GM18498 (cell line): ENCODE results near the gene MMP15.

Source experiments
- ATAC-seq: cut with Tn5 transposase; IDR thresholded peaks from one replicate; pipeline ENCODE4 v1.9.1; 2021; ENCODE audit warnings: mild to moderate bottlenecking, moderate library complexity; ENCODE audit not compliant: unreplicated experiment

The MMP15 gene

DNA sequence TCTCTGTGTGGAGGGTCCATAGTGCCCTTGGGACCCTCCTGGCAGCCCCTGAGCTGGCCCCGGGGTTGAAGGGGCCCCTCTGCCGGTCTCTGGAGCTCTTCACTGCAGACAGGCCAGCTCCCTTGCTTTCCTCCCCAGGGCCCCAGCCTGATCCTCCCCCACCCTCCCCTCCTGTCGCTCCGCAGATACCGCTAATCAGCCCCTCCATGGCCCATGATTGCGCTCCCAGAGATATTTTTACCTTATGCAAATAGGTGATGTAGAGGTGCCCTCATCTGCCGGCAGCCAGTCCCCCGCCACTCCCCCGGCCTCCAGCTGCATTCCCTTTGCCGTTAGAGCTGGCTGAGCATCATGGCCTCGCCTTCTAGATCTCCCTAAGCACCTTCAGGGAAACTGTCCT, 9.2 kb downstream of the MMP15 start:
- no peak for ATAC-seq

DNA sequence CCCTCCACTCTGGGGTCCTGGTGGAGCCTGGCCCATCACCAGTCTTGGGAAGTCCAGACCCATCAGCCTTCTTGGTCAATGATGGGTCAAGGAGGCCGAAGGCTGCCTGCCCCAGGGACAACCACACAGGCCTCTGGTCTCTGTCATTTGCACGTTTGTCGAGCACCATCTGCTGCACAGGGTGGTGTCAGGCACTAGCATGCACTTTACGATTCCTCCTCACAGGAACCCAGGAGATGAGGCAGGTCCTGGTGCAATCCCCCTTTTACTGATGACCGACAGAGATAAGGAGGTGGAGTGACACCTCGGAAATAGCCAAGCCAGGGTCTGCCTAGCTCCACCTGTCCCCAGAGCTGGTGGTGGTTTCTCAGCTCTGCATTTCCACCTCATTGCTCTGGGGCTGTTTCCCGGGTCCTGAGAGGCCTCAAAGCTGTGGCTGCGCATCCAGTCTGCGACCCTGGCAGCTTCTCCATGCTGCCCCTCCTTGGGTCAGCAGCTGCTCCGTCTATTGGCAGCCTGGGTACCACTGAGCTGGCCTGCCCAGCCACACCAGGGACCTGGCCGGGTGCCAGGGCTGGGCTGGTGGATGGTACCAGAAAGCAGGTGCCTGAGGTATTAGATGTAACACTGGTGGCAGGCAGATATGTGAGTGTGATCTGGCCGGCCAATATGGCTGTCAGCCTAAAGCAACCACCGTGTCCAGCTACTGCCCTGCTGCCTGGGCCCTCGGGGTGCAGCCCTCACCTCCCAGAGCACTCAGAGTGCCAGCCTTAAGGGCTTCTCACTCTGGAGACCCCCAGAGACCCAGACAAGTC, 10.0 kb downstream of the MMP15 start:
- no peak for ATAC-seq

DNA sequence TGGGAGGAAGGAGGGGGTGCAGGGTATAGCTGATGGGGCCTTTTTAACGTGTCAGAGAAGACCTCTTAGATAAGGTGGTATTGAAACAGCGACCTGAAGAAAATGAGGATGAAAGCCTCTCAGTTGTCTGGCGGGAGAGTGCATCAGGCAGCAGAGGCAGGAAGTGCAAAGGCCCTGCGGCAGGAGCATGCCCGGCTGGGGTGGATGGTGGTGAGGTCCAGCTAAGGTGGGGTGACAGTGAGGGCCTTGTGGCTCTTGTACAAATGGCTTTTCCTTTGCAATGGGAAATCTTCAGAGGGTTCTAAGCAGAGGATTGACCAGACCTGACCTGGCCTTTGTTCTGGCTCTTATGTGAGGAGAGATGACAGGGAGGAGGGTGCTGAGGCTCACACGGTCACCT, 11.4 kb downstream of the MMP15 start:
- no peak for ATAC-seq

DNA sequence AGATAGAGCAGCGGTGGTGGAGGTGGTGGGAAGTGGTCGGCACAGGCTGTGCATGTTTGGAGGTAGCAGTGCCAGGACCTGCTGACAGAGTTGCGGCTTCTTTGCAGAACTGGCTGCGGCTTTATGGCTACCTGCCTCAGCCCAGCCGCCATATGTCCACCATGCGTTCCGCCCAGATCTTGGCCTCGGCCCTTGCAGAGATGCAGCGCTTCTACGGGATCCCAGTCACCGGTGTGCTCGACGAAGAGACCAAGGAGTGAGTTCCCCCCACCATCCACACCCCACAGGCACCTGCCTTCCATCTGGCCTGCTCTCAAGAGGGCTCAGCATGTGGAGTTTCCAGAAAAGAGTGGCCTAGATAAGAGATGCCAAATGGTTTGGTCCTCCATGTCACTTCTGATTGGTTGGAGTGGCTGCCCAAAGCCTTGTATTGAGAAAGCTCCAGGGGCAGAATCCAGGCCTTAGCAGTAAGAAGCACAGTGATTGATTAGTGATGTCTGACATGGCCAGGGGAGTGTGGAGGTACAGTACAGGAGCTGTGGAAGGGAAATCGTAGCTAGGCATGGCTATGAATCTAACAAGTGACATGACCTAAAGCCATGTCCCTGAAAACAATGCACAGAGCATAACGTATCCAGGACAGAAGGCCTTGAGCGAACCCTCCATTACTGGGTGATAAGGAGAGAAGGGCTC, 12.0 kb downstream of the MMP15 start:
- ATAC-seq, result no peak

DNA sequence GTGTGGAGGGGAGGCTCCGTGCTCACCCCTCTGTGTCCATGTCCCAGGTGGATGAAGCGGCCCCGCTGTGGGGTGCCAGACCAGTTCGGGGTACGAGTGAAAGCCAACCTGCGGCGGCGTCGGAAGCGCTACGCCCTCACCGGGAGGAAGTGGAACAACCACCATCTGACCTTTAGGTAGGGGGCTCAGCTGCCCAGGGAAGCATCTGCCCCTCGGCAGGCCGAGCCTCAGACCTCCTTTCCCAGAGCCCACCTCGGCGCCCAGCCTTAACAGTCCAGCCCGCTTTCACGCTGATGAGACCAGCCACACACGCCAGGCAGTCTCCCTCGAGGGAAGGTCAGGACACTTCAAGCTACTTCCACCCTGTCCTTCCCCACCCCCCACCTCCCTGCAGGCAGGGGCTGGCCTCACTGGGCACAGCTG, 12.7 kb downstream of the MMP15 start:
- no peak for ATAC-seq

DNA sequence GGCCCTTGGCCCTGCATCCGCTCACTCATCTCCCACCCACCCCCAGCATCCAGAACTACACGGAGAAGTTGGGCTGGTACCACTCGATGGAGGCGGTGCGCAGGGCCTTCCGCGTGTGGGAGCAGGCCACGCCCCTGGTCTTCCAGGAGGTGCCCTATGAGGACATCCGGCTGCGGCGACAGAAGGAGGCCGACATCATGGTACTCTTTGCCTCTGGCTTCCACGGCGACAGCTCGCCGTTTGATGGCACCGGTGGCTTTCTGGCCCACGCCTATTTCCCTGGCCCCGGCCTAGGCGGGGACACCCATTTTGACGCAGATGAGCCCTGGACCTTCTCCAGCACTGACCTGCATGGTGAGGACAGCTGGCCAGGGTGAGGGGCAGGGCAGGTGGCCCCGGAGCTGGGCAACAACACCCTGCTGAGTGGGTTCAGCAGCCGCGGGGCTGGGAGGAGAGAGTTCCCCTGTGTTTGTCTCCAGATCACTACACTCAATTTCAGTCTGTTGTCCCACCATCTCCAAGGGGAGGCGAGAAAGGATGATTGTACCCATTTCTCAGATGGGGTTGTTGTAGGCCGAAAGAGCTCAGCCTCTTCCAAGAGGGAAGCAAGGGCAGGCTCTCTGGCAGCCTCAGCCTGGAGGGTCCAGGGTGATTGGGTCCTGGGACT, 14.4 kb downstream of the MMP15 start:
- no peak for ATAC-seq

DNA sequence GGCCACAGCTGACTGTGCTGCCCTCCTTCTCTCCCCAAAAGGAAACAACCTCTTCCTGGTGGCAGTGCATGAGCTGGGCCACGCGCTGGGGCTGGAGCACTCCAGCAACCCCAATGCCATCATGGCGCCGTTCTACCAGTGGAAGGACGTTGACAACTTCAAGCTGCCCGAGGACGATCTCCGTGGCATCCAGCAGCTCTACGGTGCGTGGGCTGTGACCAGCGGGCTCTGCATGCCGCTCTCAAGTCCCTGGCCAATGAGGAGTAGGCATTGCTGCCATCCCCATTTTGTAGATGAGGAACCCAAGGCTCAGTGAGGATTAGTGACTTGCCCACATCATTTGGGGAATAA, 14.9 kb downstream of the MMP15 start:
- no peak for ATAC-seq

DNA sequence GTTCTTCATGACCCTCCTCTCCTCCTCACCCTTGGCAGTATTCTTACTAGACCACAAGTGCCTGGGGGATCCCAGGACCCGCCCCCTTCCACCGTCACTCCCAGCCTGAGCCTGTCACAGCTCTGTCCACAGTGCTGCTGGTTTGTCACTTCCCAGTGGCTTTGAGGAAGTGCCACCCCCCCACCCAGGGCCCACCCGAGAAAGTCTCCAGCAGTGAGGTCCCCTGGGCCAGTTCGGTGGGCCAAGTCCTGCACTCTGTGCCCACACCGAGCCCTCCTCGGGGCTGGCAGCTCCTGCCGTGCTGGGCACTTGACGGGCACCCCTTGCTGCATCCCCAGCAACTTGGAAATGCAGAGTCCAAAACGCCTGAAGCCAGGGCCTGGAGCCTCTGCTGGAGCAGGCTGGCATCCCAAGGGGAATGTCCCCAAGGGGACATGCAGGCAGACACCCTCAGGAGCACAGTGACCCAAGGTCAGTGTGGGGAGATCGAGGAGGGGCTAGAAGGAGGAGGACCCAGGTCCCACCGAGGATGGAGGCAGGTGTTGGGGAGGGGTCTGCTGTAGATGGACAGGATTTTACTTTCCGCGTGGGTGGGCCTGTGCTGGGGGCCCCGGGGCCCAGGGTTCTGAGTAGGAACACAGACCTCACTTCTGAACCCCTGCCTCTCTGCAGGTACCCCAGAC, 15.5 kb downstream of the MMP15 start:
- ATAC-seq, result no peak

DNA sequence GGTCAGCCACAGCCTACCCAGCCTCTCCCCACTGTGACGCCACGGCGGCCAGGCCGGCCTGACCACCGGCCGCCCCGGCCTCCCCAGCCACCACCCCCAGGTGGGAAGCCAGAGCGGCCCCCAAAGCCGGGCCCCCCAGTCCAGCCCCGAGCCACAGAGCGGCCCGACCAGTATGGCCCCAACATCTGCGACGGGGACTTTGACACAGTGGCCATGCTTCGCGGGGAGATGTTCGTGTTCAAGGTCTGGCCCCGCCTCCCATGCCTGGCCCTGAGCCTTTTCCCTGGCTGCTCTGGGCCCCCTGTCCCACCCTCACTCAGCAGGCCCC, 16.0 kb downstream of the MMP15 start:
- ATAC-seq, result no peak

DNA sequence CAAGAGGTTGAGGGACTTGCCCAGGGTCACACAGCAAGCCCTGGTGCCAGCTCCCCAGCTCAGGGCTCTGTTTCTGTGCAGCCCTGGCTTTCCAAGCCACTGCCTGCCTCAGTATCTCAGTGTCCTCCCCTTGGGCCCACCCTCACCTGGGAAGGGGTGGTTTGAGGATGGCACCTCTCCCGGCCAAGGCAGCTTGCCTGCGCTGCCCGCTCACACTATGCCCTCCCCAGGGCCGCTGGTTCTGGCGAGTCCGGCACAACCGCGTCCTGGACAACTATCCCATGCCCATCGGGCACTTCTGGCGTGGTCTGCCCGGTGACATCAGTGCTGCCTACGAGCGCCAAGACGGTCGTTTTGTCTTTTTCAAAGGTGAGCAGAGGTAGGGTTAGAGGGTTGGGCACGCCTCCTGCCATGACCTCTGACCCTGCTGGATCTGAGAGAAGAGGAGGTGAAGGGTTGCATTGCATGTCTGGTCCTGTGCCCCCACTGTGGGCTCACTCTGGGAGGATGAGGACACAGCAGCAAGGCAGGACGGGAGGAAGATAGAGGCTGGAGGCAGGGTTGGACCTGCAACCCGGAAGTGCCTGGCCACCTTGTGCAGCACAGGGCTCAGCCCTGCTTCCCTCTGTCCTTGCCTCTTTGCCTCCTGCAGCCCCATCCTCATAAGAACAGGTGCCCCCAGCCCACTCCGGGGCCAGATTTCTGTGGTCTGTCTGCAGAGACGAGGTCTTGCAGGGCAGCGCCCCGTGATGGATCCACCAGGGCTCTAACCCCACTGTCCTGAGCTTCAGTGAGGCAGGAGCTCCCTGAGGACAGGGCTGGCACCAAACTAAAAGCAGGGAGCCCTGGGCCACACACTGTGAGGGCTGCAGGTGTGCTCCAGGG, 16.7 kb downstream of the MMP15 start:
- no peak for ATAC-seq

DNA sequence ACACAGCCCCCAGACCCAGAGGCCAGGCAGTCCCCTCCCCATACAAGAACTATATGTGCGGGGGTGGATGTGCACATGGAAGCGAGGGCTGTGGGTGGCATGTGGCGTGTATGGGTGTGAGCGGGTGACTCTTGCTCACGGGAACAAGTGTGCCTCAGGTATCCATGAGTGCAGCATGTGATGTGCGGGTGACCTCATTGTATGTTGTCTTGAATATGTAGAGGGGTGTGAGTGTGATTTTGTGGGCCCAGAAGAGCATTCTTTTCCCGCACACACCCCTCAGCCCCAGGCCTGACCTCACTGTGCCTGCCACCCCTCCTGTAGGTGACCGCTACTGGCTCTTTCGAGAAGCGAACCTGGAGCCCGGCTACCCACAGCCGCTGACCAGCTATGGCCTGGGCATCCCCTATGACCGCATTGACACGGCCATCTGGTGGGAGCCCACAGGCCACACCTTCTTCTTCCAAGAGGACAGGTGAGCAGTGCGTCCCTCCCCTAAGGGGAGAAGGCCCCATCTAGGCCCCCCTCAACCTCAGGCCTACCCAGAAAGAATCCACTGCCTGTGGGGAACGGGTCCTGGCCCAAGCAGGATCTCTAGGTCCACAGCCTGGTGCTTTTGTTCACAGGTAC, 17.4 kb downstream of the MMP15 start:
- ATAC-seq, result no peak

DNA sequence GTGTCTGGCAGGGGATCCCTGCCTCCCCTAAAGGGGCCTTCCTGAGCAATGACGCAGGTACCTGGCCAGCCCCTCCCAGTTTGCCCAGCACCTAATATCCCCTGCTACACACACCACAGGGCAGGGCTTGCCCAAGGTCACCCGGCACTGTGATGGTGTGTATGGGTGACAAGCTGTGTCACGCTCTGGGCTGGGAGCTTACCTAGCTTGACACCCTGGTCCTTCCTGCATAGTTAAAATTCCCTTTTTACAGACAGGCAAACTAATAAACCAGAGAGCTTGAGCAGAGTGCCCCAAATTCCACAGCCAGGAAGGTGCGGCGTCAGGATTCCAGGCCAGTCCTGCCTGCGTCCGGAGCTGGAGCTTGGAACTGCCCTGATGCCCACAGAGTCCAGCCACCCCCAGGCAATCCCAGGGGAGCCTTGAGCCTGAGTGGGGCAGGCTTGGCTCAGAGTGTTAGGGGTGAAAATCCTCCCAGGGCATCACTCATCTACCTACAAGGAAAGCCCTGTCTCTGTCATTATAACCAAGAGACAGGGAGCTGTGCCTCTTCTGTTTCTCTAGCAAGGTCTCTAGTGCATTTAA, 18.1 kb downstream of the MMP15 start:
- ATAC-seq, result no peak

DNA sequence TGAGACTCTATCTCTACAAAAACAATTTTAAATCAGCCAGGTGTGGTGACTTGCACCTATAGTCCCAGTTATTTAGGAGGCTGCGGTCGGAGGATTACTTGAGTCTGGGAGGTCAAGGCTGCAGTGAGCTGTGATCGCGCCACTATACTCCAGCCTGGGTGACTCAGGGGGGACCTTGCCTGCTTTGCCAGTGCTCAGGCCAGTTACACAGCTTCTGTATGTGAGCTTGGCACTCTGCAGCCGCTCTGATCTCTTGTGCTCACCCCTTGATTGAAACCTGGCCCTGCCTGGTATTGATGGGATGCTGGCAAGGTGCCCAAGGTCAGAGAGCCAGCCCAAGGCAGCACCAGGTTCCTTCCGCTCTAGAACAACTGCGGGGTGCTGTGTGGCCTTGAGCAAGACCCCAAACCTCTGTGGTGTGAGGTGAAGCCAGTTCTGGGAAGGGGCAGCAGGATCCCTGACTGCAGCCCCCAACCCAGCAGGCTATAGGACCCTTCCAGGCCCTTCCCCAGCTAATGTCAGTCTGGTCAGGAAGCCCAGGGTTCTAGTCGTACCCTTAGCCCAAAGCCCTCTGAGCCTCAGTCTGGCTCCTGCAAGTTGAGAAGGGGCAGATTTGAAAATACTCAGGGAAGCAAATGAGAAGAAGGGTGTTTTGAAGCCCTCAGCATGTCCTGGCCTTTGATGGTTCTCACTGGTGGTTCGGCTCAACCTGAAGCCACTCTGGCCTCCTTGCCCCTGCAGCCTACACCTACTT, 18.9 kb downstream of the MMP15 start:
- ATAC-seq, result no peak

DNA sequence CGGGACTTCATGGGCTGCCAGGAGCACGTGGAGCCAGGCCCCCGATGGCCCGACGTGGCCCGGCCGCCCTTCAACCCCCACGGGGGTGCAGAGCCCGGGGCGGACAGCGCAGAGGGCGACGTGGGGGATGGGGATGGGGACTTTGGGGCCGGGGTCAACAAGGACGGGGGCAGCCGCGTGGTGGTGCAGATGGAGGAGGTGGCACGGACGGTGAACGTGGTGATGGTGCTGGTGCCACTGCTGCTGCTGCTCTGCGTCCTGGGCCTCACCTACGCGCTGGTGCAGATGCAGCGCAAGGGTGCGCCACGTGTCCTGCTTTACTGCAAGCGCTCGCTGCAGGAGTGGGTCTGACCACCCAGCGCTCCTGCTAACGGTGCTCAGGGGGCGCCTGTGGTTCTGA, 19.5 kb downstream of the MMP15 start:
- ATAC-seq, result no peak

DNA sequence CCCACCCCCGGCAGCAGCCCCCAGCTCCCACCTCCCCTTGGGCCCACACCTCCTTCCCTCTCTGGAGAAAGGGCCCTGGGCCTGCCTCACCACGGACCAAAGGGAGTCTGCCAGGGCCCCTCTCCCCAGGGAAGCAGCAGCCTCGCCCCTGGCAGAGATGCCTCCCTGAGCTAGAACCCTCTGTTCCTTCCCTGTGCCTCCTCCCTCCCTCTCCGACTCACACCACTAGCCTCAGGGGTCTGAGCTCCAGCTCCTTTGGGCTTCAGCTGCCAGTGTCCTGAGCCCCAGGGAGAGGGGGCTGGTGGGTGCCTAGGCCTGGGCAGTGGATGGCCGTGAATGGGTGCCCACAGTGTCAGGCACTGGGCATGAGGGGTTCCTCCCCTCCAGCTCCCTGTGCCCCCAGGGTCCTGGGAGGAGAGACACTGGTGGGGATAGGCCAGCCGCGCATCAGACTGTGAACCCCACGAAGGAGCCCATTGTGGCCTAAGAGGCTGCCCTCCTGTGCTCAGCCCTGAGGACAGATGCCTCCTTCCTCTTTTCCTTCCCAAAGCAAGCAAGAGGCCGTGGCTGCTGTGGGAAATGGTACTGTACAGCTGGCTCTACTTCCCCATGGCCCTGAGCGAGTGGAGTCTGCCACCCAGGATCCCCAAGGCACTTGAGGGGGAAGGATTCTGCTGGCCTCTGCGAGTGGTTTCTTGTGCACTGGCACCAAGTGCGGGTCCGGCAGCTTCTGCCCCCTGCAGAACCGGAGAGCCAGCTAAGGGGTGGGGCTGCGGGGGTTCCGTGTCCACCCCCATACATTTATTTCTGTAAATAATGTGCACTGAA, 20.7 kb downstream of the MMP15 start:
- no peak for ATAC-seq

DNA sequence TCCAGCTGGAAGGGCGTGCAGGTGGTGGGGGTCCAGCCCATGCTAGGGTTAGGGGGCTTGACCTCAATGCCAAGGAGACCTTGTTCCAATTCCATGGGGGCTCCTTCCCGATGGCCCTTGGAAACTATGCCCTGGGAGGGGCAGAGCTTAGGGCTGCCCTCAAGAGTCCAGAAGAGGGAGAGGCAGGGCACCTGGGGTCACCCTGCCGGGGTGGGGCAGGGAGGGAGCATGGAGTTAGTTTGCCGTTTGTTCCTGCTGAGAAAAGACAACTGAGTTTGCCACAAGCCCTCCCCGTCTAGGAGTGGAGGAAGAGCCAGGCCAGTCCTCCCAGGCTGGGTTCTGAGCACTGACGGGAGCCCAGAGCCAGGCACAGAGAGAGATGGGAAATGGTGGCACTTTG, 21.4 kb downstream of the MMP15 start:
- ATAC-seq, result no peak

DNA sequence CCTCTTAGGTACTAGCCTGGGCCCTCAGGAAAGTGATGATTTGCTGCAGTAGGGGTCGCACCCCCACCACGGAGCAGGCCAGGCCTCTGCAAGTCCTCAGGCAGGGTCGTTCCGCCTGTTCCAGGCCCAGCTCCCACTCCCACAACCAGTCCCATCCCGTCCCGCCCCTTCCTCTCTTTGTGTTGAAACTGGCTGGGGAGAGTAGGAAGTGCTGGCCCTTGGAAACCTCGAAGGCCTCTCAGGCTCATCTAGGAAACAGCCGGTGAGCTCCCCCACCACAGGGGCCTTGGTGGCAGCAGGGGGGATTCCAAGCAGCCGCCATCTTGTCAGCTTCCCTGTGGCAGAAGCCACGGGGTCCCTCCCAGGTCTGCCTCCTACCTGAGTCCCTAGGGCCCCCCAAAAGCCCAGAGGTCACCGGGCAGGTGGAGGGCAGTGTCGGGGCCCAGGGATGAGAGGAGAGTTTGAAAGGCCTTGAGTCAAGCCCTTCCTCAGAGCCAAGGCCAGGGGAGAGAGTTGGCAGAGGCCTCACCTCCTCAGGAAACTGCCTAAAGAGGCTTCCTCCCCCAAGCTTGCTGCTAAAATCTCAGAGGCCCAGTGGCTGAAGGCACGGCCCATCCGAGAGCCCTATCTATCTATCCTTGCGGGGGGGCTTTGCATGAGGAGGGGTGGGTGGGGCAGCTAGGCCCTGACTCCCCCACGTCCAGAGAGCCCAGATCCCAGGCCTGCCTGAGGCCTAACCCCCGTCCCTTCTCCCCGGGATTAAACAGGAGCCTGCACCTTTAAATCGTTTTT, 22.2 kb downstream of the MMP15 start:
- ATAC-seq, result no peak
